Thyroid gland (tissue), 4 donors: ENCODE measurements around the gene FAM83C.

Experiments used
- POLR2A ChIP-seq, 2 donors: fragments of 450-650 bp; IDR thresholded peaks; one replicate each; pipeline ENCODE4 v1.6.1; 2017; ENCODE audit warnings: antibody characterized with exemption in 2 of 2, mild to moderate bottlenecking in 2 of 2, moderate library complexity in 1 of 2
- TF ChIP-seq, protein P1 (sequence below), 6 experiments: fragments of 200-600 bp in 3 of 6; fragments of 450-650 bp in 3 of 6; sonication (generic) in 3 of 6; IDR thresholded peaks; one replicate each; pipeline ENCODE4 v1.5.1; 2016 to 2019; ENCODE audit warnings: antibody characterized with exemption in 6 of 6, mild to moderate bottlenecking in 2 of 6, inconsistent platforms in 1 of 6, moderate library complexity in 1 of 6

DNA sequence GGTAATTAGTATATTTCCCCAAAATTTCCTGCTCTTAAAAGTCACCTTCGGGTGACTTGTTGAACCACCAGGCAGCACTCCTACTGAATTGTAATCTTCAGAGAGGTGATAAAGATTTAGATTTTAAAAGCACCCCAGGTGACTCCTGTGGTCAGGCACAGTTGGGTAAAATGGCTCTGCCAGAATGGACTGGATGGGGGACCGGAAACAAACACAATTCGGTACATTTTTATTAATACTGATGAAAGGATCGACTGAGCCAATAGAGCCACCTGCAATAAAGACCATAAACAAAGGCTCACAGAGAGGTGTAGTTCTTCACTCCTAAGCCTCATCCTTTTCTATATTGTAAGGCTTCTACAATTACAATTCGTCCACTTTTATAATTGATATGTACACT, 19.6 kb upstream of the FAM83C start:
- TF ChIP-seq, protein P1, sequence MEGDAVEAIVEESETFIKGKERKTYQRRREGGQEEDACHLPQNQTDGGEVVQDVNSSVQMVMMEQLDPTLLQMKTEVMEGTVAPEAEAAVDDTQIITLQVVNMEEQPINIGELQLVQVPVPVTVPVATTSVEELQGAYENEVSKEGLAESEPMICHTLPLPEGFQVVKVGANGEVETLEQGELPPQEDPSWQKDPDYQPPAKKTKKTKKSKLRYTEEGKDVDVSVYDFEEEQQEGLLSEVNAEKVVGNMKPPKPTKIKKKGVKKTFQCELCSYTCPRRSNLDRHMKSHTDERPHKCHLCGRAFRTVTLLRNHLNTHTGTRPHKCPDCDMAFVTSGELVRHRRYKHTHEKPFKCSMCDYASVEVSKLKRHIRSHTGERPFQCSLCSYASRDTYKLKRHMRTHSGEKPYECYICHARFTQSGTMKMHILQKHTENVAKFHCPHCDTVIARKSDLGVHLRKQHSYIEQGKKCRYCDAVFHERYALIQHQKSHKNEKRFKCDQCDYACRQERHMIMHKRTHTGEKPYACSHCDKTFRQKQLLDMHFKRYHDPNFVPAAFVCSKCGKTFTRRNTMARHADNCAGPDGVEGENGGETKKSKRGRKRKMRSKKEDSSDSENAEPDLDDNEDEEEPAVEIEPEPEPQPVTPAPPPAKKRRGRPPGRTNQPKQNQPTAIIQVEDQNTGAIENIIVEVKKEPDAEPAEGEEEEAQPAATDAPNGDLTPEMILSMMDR (IDR thresholded peaks at IDR 0.05), result no peak
- TF ChIP-seq POLR2A (IDR thresholded peaks at IDR 0.05), result no peak
